HG02610 (cell line): ENCODE measurements around the gene OTOR.

ENCODE experiments used
- ATAC-seq: cut with Tn5 transposase; IDR thresholded peaks from one replicate; pipeline ENCODE4 v1.9.1; 2021; ENCODE audit warnings: mild to moderate bottlenecking, moderate library complexity; ENCODE audit not compliant: unreplicated experiment

OTOR gene

DNA sequence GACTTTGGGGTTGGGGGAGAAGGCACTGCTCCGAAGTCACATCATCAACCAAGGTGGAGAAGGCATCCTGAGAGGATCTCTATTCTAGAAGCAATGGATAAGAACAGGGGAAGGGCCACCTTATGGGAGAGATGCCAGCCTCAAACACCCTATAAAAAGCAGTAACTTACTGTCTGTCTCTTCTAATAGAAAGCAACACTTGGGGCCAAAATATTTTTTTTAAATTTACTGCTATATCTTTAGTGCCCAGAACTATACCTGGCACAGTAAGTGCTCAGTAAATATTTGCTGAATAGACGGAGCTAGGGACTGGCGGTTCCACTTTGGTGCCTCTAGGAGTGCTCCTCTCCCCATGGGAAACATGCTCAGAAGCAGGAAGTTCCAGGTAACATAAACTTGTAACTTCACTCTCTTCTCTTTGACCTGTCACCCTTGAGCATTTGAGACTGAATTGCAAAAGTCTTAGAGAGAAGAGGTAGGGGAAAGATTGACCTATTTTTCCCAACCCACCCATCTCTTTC lies 807 bp upstream of the OTOR start:
- no peak for ATAC-seq

DNA sequence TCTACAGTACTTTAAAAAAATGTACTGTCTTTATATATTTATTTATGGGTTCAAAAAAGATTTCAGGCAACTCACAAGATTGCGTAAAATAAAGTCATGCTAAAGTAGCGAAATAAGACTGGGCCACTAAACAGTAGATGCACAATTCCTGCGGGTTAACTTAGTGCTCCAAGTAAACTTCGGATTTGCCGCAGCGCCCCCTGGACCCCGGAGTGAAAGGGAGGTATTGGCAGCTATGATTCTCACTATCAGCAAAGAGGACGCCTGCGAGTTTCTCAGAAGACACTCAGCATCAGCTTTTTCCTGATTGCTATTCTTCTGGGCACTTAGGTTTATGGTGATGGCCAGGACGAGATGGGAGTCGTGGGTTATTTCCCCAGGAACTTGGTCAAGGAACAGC lies 1.4 kb downstream of the OTOR start:
- no peak for ATAC-seq

DNA sequence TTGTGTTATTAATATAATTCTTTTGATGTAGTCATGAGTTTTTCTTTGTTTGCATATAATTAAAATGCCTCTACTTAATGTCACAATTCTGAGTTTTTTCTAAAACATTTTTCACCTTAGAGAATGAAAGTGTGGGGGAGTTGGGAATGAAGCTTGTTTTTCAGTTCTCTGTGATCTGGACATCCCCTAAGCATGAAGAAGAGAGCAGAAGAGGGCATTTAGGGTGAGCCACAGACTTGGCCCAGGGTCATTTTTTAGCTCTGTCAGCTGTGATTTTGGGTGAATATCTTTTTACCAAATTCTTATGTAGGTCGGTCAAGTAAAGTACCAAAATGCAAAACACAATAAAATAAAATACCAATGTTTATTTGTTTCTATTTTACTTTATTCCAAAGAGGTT lies 3.9 kb downstream of the OTOR start:
- ATAC-seq, result no peak

DNA sequence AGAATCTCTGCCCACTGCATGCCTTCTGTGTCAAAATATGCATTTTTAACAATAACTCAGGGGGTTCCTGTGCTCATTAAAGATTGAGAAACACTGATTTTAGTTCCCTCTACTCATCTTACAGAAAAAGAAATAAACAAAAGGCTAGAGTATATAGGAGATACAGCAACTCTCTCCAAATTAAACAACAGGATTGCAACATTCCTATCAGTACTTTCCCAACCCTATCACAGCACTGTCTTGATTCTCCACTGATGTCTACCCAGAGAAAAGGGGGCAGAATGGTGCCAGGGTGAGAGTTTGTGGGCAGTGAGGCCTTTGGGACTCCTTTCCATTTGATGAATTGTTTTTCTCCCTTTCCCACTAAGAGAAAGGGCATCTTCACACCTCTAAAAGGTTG lies 4.7 kb downstream of the OTOR start:
- ATAC-seq, result no peak

DNA sequence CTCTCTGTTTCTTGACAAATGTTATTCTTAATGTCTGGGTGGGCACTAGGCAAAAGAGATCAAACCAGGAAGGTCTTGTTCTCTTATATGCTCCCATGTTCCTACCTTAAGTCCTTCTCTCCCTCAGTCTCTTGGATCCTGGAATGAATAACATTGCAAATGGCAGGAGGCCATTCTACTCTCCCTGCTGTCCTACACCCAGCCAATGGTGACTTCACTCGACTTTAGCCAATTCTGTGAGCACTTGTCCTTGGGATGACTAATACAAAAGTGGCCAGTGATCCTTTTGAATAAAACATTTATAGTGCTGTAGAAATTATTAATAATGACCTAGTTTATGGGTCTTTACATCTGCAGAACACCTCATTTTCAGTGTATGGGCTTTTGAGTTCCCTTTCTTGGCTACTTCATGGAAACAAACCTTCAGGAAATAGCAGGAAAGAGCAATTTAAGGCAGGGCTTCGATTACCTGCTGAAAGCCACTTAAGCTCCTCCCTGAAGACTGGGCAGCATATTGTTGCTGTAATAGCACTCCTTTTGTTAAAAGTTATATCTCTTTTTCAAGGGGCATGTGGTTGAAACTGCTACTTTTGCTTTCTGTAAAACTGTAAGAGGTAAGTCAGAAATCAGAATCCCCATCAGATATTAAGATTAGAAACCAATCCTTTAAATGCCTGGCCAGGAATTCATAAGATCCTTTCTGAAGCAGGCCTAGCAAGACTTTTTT lies 10.5 kb downstream of the OTOR start:
- no peak for ATAC-seq

DNA sequence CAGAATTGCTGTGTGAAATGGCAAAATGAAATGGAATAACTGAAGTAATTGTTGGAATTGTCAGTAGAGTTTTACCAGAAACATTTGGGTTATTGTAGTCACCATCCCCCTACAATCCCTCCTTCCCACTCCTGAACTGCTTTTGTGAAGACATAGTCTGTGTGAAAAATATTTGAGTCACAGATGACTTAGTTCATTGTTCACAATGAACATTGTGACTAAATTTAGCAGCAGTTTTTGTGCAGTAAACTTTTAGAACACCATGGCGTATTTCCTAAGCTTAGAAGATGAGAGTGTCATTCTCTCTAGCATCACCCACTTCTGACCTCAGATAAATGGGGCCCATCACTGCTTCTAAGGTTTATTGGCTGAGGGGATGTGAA lies 11.0 kb downstream of the OTOR start:
- ATAC-seq, result no peak

DNA sequence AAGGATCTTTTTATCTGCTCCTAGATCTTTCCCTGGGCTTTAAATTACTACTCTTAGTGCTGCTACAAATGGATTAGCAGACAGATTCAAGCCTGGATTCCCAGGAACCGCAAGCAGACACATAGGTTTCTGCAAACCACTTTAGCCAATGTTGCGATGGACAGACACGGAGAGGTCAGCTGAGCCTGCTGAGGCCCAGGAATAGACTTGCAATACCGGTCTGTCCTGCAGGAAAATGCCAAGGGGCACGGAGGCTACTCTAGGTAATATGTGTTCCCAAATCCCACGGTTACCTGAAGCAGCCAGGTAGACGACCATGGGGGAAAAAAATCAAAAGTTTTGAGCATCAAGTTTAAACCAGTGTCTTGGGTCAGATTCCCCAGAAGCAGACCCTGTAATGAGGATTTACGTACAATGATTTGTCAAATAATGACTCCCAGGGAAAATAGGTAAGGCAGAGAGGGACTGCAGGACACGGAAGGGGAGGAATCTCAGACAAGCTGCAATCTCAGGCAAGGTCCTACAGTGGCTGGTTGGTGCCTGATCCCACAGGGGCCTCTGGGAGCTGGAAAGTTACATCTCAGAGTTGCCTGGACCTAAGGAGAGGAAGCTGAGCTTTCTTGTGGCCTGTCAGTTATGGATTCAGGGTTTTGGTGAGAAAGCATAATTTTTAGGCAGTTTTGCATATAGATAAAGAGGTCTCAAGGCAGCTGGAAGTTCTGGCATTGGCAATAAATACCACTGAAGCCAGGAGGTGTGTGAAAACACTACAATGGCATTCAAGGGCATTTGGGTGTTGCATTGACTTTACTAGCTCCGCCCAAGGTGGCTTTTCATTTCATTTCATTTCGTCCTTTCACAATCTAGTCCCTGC lies 12.5 kb downstream of the OTOR start:
- no peak for ATAC-seq

DNA sequence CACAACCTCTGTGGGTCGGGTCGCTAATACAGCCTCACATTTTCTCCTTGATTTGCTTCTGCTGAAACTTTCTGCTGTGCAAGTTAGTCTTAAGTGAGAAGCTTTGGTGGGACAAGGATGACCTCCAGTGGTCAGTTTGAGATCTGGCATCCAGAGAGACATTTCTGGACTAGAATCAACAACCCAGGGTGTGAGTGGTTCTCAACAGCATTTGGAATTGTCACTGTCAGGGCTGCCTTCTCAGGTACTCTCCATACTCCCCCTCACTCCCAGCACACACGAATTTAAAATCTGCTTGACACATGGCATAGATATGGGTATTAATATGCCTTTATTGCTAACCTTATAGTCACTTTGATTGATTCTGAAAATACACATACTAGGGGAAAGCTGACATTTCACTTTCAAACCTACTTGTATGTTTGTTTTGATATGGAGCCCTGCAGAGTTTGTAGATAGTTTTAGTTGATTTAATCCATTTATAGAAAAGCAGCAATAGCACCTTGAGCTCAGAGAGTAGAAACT lies 13.2 kb downstream of the OTOR start:
- no peak for ATAC-seq

DNA sequence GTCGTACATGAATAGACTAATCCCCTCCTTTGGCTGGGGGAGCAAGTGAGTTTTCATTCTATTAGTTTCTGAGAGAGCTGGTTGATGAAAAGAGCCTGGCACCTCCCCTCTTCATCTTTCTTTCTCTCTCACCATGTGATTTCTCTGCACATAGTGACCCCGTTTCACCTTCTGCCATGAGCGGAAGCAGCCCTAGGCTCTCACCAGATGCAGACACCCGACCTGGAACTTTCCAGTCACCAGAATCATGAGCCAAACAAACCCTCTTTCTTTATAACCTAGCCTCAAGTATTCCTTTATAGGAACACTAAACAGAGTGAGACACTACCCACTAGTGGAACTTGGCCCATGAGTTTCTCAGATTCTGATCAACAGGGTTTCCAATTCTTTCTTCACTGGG lies 16.4 kb downstream of the OTOR start:
- ATAC-seq, result no peak

DNA sequence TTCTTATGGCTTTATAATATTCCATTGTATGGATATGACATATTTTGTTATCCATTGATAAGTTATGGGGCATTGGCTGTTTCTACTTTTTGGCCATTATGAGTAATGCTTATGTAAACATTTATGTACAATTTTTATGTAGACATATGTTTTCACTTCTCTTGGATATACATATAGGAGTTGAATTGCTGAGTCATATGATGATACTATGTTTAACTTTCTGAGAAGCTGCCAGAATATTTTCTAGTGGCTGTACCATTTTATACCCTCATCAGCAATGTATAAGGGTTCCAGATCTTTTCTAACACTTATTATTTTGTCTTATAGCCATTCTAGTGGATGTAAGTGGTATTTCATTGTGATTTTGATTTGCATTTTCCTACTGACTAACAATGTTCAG lies 23.1 kb downstream of the OTOR start:
- ATAC-seq, result no peak

DNA sequence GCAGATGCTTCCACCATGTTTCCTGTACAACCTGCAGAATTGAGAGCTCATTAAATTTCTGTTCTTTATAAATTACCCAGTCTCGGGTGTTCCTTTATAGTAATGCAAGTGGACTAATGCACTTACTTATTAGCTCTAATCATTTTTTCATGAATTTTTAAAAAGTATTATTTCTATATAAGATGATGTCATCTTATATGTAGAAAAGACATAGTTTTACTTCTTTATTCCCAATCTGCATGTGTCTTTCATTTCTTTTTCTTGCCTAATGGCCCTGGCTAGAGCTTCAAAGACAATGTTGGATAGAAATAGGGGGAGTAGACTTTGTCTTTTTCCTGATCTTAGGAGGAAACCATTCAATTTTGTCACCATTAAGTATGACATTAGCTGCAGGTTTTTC lies 27.8 kb downstream of the OTOR start:
- ATAC-seq, result no peak

DNA sequence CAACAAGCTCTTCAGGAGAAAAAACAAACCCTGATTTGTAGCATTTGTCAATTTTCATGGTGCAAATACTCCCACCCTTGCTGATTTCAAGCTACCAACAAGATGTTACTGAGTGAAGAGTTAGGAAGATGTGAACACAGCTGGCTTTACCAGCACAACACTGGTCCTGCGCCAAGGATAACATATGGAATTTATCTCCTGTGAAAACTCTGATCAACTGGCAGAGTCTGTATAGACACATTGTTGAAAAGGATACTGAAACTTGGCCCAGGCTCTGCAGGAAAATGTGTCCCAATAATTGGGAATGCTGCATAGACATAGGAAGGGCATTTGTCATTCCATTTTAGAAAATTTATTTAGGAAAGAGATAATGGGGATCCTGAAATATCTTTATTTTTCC lies 29.0 kb downstream of the OTOR start:
- ATAC-seq, result no peak

DNA sequence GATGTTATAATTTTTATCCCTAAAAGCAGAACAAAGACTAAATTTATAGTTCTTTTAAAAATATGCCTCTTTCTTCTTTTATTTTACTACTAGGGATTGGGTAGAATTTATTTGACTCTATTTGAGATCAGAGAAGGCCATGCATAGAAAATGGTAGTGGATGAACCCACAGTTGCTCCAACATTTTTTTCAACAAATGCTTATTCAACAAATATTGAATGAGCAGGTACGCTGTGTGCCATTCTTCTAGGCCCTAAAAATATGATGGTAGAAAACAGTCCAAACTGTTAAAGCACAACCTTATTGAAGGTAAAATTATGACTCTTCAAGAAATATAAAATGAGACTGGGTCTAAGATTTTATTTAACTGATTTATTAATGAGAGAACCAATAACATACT lies 30.0 kb downstream of the OTOR start:
- no peak for ATAC-seq

DNA sequence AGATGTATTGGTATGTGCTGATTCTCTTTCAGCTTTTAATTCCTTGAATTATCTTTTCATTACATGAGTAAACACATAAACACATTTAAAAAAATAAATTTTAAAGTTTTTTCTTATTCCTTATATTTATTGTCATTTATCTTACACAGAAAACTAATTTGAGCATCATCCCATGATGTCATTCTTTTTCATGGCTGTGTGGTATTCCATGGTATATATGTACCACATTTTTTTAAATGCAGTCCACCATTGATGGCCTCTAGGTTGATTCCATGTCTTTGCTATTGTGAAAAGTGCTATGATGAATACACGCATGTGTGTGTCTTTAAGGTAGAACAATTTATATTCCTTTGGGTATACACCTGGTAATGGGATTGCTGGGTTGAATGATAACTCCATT lies 33.3 kb downstream of the OTOR start:
- no peak for ATAC-seq

DNA sequence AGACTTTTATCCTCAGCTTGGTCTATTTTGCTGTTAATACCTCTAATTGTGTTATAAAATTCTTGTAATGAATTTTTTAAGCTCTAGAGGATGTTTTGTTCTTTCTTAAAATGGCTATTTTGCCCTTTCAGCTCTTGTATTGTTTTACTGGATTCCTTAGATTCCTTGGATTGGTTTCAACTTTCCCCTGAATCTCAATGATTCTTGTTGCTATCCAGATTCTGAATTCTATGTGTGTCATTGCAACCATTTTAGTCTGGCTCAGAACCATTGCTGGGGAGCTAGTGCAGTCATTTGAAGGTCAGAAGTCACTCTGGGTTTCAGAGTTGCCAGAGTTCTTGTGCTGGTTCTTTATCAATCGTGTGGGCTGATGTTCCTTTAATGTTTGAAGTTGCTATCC lies 37.1 kb downstream of the OTOR start:
- no peak for ATAC-seq
